Trophoblast cell (in vitro differentiated cells and primary cell): ENCODE measurements around the gene POMT2.
A peak's percentile ranks its signal among the peaks of the same experiment; 100 is the strongest.

Experiments used
- DNase-seq, 2 donors: peaks; one replicate each; pipeline ENCODE4 v3.0.0-alpha.2; 2016
- H2AFZ ChIP-seq: 2 replicates; pipeline ENCODE4 v1.6.1; 2013; ENCODE audit warnings: low read length, moderate library complexity, mild to moderate bottlenecking; ENCODE audit not compliant: insufficient read depth, poor library complexity
- H2AK5ac ChIP-seq: 2 replicates; pipeline ENCODE4 v1.6.1; 2013; ENCODE audit warnings: mild to moderate bottlenecking, low read length
- H2BK120ac ChIP-seq: 2 replicates; pipeline ENCODE4 v1.6.1; 2013; ENCODE audit warnings: low read length, mild to moderate bottlenecking, moderate library complexity; ENCODE audit not compliant: insufficient read depth, poor library complexity
- H2BK12ac ChIP-seq: 2 replicates; pipeline ENCODE4 v1.6.1; 2013; ENCODE audit warnings: mild to moderate bottlenecking, low read length, moderate library complexity
- H2BK5ac ChIP-seq: 2 replicates; pipeline ENCODE4 v1.6.1; 2013; ENCODE audit warnings: low read length, low read depth, moderate library complexity, mild to moderate bottlenecking; ENCODE audit not compliant: poor library complexity
- H3K14ac ChIP-seq: 2 replicates; pipeline ENCODE4 v1.6.1; 2013; ENCODE audit warnings: mild to moderate bottlenecking, low read length
- H3K18ac ChIP-seq: 2 replicates; pipeline ENCODE4 v1.6.1; 2013; ENCODE audit warnings: mild to moderate bottlenecking, low read length
- H3K23ac ChIP-seq: 2 replicates; pipeline ENCODE4 v1.6.1; 2013; ENCODE audit warnings: low read length
- H3K27ac ChIP-seq: 2 replicates; pipeline ENCODE4 v1.5.1; 2013; ENCODE audit warnings: low read depth, mild to moderate bottlenecking, inconsistent platforms, low read length, moderate library complexity
- H3K27me3 ChIP-seq: 2 replicates; pipeline ENCODE4 v1.6.1; 2013; ENCODE audit warnings: inconsistent platforms, mild to moderate bottlenecking, low read length, moderate library complexity; ENCODE audit not compliant: insufficient read depth
- H3K36me3 ChIP-seq, 2 experiments: 1 replicate in 1 of 2; 2 replicates in 1 of 2; pipeline ENCODE4 v1.6.1; 2013; ENCODE audit warnings: low read length in 2 of 2, mild to moderate bottlenecking in 2 of 2, moderate library complexity in 1 of 2; ENCODE audit not compliant: insufficient read depth in 2 of 2, control insufficient read depth in 1 of 2
- H3K4ac ChIP-seq: 2 replicates; pipeline ENCODE4 v1.6.1; 2013; ENCODE audit warnings: low read depth, mild to moderate bottlenecking, low read length, moderate library complexity
- H3K4me1 ChIP-seq, 2 experiments: 1 replicate in 1 of 2; 2 replicates in 1 of 2; pipeline ENCODE4 v1.6.1; 2013; ENCODE audit warnings: low read length in 2 of 2, mild to moderate bottlenecking in 2 of 2, moderate library complexity in 1 of 2; ENCODE audit not compliant: insufficient read depth in 2 of 2, control insufficient read depth in 1 of 2
- H3K4me2 ChIP-seq: 2 replicates; pipeline ENCODE4 v1.6.1; 2013; ENCODE audit warnings: inconsistent platforms, mild to moderate bottlenecking, low read length, moderate library complexity
- H3K4me3 ChIP-seq: 2 replicates; pipeline ENCODE4 v1.5.1; 2013; ENCODE audit warnings: mild to moderate bottlenecking, low read depth, low read length, inconsistent platforms
- H3K79me1 ChIP-seq: one replicate; pipeline ENCODE4 v1.6.1; 2013; ENCODE audit warnings: low read length
- H3K79me2 ChIP-seq: 2 replicates; pipeline ENCODE4 v1.6.1; 2013; ENCODE audit warnings: low read length, mild to moderate bottlenecking; ENCODE audit not compliant: control insufficient read depth, insufficient read depth, poor library complexity
- H3K9ac ChIP-seq: 2 replicates; pipeline ENCODE4 v1.6.1; 2013; ENCODE audit warnings: mild to moderate bottlenecking, low read length
- H3K9me3 ChIP-seq: 2 replicates; pipeline ENCODE4 v1.6.1; 2013; ENCODE audit warnings: low read depth, mild to moderate bottlenecking, control low read depth, inconsistent platforms, low read length; ENCODE audit not compliant: insufficient read depth
- H4K12ac ChIP-seq: 2 replicates; pipeline ENCODE4 v1.6.1; 2013; ENCODE audit warnings: low read depth, mild to moderate bottlenecking, low read length, moderate library complexity
- H4K8ac ChIP-seq: 2 replicates; pipeline ENCODE4 v1.6.1; 2013; ENCODE audit warnings: low read depth, mild to moderate bottlenecking, low read length, moderate library complexity
- H4K91ac ChIP-seq: one replicate; pipeline ENCODE4 v1.6.1; 2013; ENCODE audit warnings: low read depth, mild to moderate bottlenecking, low read length, moderate library complexity
- whole genome bisulfite sequencing: extraction: QIAGEN DNeasy Blood & Tissue Kit; methylation state at CpG from one replicate; pipeline ENCODE4 v1.1.7; 2013; ENCODE audit warnings: missing lambda C conversion rate; ENCODE audit not compliant: insufficient read length, insufficient coverage; ENCODE audit errors: extremely low coverage; 5-methylcytosine and 5-hydroxymethylcytosine counted together

POMT2 gene

GRCh38 chr14:77240336-77240915 lies 80.3 kb downstream of the POMT2 start:
- no peak overlapping the region for H3K23ac ChIP-seq
- H3K4ac ChIP-seq = no peak overlapping the region
- no peak overlapping the region for H3K4me3 ChIP-seq
- DNase-seq = no peak
- no CpG with 5 or more reads among the region's 15 CpGs for WGBS
- H3K14ac ChIP-seq = no peak overlapping the region
- H2BK12ac ChIP-seq = no peak overlapping the region
- no peak overlapping the region for H2BK120ac ChIP-seq
- H2AFZ ChIP-seq = no peak overlapping the region
- H2AK5ac ChIP-seq = no peak overlapping the region
- H3K79me2 ChIP-seq = no peaks in the 10 kb centered on the region
- no peak overlapping the region for H4K8ac ChIP-seq
- no peak overlapping the region for H3K27ac ChIP-seq
- H3K36me3 ChIP-seq = no peaks in the 10 kb centered on the region
- no peak overlapping the region for H2BK5ac ChIP-seq
- no peak overlapping the region for H4K91ac ChIP-seq
- H4K12ac ChIP-seq = no peak overlapping the region
- no peak overlapping the region for H3K18ac ChIP-seq
- no peak overlapping the region for H3K4me2 ChIP-seq
- H3K4me1 ChIP-seq = no peaks in the 10 kb centered on the region
- no peak overlapping the region for H3K9ac ChIP-seq
- H3K9me3 ChIP-seq = peaks cover 2% of the 10 kb centered on the region
- no peaks in the 10 kb centered on the region for H3K27me3 ChIP-seq
- no peaks in the 10 kb centered on the region for H3K79me1 ChIP-seq

- Histone ChIP-seq H3K9me3 (peaks cover 2% of the 10 kb centered on the region), H3K4me1 (no peaks in the 10 kb centered on the region)
- no CpG with 5 or more reads among the region's 16 CpGs for WGBS
These were observed 81.3 kb downstream of the POMT2 start for GRCh38 chr14:77239412-77239811.

GRCh38 chr14:77238996-77239395 lies 81.7 kb downstream of the POMT2 start:
- no peak overlapping the region for H3K4me2 ChIP-seq
- no peaks in the 10 kb centered on the region for H3K27me3 ChIP-seq
- no CpG with 5 or more reads among the region's 4 CpGs for WGBS

More at GRCh38 chr14:77239412-77239811, 81.3 kb downstream of the POMT2 start:
- Histone ChIP-seq H3K4me2 (no peak overlapping the region), H3K36me3 (no peaks in the 10 kb centered on the region), H4K8ac (no peak overlapping the region), H3K23ac (no peak overlapping the region), H4K12ac (no peak overlapping the region), H3K79me1 (no peaks in the 10 kb centered on the region), H3K14ac (no peak overlapping the region), H2AFZ (no peak overlapping the region), H2BK12ac (no peak overlapping the region), H3K4ac (no peak overlapping the region), H2BK5ac (no peak overlapping the region), H3K79me2 (no peaks in the 10 kb centered on the region), H3K9ac (no peak overlapping the region), H3K27me3 (no peaks in the 10 kb centered on the region), H3K27ac (no peak overlapping the region), H3K18ac (no peak overlapping the region), H3K4me3 (no peak overlapping the region), H4K91ac (no peak overlapping the region), H2AK5ac (no peak overlapping the region), H2BK120ac (no peak overlapping the region)
- DNase-seq = no peak

GRCh38 chr14:77238356-77238755 lies 82.3 kb downstream of the POMT2 start:
- no peak overlapping the region for H2AK5ac ChIP-seq
- no peak overlapping the region for H3K23ac ChIP-seq
- H3K4ac ChIP-seq = no peak overlapping the region
- no peak overlapping the region for H3K9ac ChIP-seq
- H3K14ac ChIP-seq = no peak overlapping the region
- no peak overlapping the region for H2BK120ac ChIP-seq
- no peaks in the 10 kb centered on the region for H3K79me1 ChIP-seq
- peak overlapping the region; percentile 25 for H3K4me3 ChIP-seq
- no peak overlapping the region for H3K18ac ChIP-seq
- no peak overlapping the region for H4K91ac ChIP-seq
- no peak for DNase-seq
- no peak overlapping the region for H2AFZ ChIP-seq
- no peaks in the 10 kb centered on the region for H3K9me3 ChIP-seq
- H2BK12ac ChIP-seq = no peak overlapping the region
- no peak overlapping the region for H3K4me2 ChIP-seq
- H3K79me2 ChIP-seq = no peaks in the 10 kb centered on the region
- WGBS = no CpG with 5 or more reads among the region's 3 CpGs
- H3K36me3 ChIP-seq = no peaks in the 10 kb centered on the region
- H4K12ac ChIP-seq = no peak overlapping the region
- no peak overlapping the region for H3K27ac ChIP-seq
- no peak overlapping the region for H4K8ac ChIP-seq
- H3K27me3 ChIP-seq = no peaks in the 10 kb centered on the region
- no peak overlapping the region for H2BK5ac ChIP-seq
- no peaks in the 10 kb centered on the region for H3K4me1 ChIP-seq

More at GRCh38 chr14:77238996-77239395, 81.7 kb downstream of the POMT2 start:
- Histone ChIP-seq H2AK5ac (no peak overlapping the region), H4K8ac (no peak overlapping the region), H3K4ac (no peak overlapping the region), H4K12ac (no peak overlapping the region), H3K9me3 (peaks cover 2% of the 10 kb centered on the region), H3K36me3 (no peaks in the 10 kb centered on the region), H3K27ac (no peak overlapping the region), H2AFZ (no peak overlapping the region), H3K4me1 (no peaks in the 10 kb centered on the region), H3K9ac (no peak overlapping the region), H3K18ac (no peak overlapping the region), H3K4me3 (no peak overlapping the region), H3K79me1 (no peaks in the 10 kb centered on the region), H3K14ac (no peak overlapping the region), H2BK120ac (no peak overlapping the region), H2BK5ac (no peak overlapping the region), H4K91ac (no peak overlapping the region), H2BK12ac (no peak overlapping the region), H3K23ac (no peak overlapping the region), H3K79me2 (no peaks in the 10 kb centered on the region)
- DNase-seq = no peak
